OCI-LY7 (cell line): ENCODE data around the gene FBN1.

Source experiments
- CTCF ChIP-seq: fragments of 200-600 bp; sonication (generic); conservative IDR thresholded peaks from 2 replicates; pipeline ENCODE4 v1.5.1; 2014; ENCODE audit warnings: mild to moderate bottlenecking, antibody characterized with exemption, low read length, moderate library complexity, mixed read lengths
- EZH2phosphoT487 ChIP-seq: fragments of 200-600 bp; sonication (generic); IDR thresholded peaks from 2 replicates; pipeline ENCODE4 v1.6.1; 2018; ENCODE audit warnings: low read depth, borderline replicate concordance, mild to moderate bottlenecking, mixed run types, antibody characterized with exemption, low read length, moderate library complexity, mixed read lengths

DNA sequence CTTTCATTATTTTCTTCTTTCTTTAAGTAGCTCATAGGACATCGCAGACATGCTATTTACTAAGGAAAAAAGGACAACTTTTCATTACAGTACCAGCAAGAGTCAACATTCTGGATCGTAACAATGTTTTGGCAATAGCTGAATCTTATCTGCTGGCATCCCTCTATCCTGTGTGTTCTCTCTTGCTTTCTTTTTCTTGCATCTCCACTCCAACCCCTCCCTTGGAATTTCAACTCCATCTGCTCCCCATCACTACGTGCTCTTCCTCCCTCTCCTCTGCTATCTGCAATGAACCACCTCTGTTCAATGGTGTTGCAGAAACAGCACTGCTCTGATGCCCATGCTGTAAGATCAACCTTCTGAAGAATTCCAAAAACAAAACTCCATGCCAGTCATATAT, 106.6 kb downstream of the FBN1 start:
- TF ChIP-seq CTCF (no peak), EZH2phosphoT487 (no peak)
